Duodenal mucosa (tissue), 2 donors: Measurements from ENCODE around the gene SS18L1.

Experiments used
- H3K27ac ChIP-seq: one replicate; pipeline ENCODE4 v1.7.0; 2013; ENCODE audit warnings: low read depth, low read length
- H3K27me3 ChIP-seq, 2 donors: one replicate each; pipeline ENCODE4 v1.7.0; 2013; ENCODE audit warnings: low read length in 2 of 2, control low read depth in 1 of 2; ENCODE audit not compliant: insufficient read depth in 2 of 2, control insufficient read depth in 1 of 2
- H3K36me3 ChIP-seq, 2 donors: one replicate each; pipeline ENCODE4 v1.7.0; 2013; ENCODE audit warnings: low read length in 2 of 2, control low read depth in 1 of 2; ENCODE audit not compliant: insufficient read depth in 2 of 2, control insufficient read depth in 1 of 2
- H3K4me1 ChIP-seq, 2 donors: one replicate each; pipeline ENCODE4 v1.7.0; 2013; ENCODE audit warnings: low read length in 2 of 2, control low read depth in 1 of 2; ENCODE audit not compliant: insufficient read depth in 2 of 2, control insufficient read depth in 1 of 2
- H3K4me3 ChIP-seq, 2 donors: one replicate each; pipeline ENCODE4 v1.7.0; 2013; ENCODE audit warnings: low read length in 2 of 2, low read depth in 1 of 2
- H3K9ac ChIP-seq, 2 donors: one replicate each; pipeline ENCODE4 v1.7.0; 2013; ENCODE audit warnings: low read length in 2 of 2, low read depth in 1 of 2
- H3K9me3 ChIP-seq, 2 donors: one replicate each; pipeline ENCODE4 v1.7.0; 2013; ENCODE audit warnings: low read length in 2 of 2, control low read depth in 1 of 2; ENCODE audit not compliant: control insufficient read depth in 1 of 2

Gene SS18L1

GRCh38 chr20:62209850-62210495, 66.4 kb downstream of the SS18L1 start:
- Histone ChIP-seq H3K4me1 (no peaks in the 10 kb centered on the region), H3K36me3 (no peaks in the 10 kb centered on the region), H3K4me3 (no peak overlapping the region), H3K27me3 (peaks cover 16 to 41% of the 10 kb centered on the region in 2 donors), H3K27ac (no peak overlapping the region), H3K9ac (no peak overlapping the region), H3K9me3 (no peaks in the 10 kb centered on the region)

GRCh38 chr20:62210496-62210855, 66.9 kb downstream of the SS18L1 start:
- Histone ChIP-seq H3K36me3 (no peaks in the 10 kb centered on the region), H3K27me3 (peaks cover 20 to 46% of the 10 kb centered on the region in 2 donors), H3K4me1 (no peaks in the 10 kb centered on the region), H3K9me3 (no peaks in the 10 kb centered on the region), H3K27ac (no peak overlapping the region), H3K4me3 (no peak overlapping the region), H3K9ac (no peak overlapping the region)

GRCh38 chr20:62211216-62211615, 67.6 kb downstream of the SS18L1 start:
- no peaks in the 10 kb centered on the region for H3K4me1 ChIP-seq
- H3K9me3 ChIP-seq, result no peaks in the 10 kb centered on the region
- no peak overlapping the region for H3K27ac ChIP-seq
- H3K36me3 ChIP-seq, result no peaks in the 10 kb centered on the region
- peaks cover 20 to 48% of the 10 kb centered on the region in 2 donors for H3K27me3 ChIP-seq
- H3K9ac ChIP-seq, result no peak overlapping the region
- H3K4me3 ChIP-seq, result no peak overlapping the region

GRCh38 chr20:62211769-62212288, 68.3 kb downstream of the SS18L1 start:
- Histone ChIP-seq H3K4me3 (no peak overlapping the region), H3K36me3 (no peaks in the 10 kb centered on the region), H3K9me3 (no peaks in the 10 kb centered on the region), H3K27me3 (peaks cover 20 to 50% of the 10 kb centered on the region in 2 donors), H3K9ac (no peak overlapping the region), H3K4me1 (no peaks in the 10 kb centered on the region), H3K27ac (no peak overlapping the region)

GRCh38 chr20:62212299-62212698, 68.7 kb downstream of the SS18L1 start:
- H3K9ac ChIP-seq, result no peak overlapping the region
- no peaks in the 10 kb centered on the region for H3K36me3 ChIP-seq
- no peak overlapping the region for H3K27ac ChIP-seq
- H3K9me3 ChIP-seq, result no peaks in the 10 kb centered on the region
- peaks cover 20 to 55% of the 10 kb centered on the region in 2 donors for H3K27me3 ChIP-seq
- no peaks in the 10 kb centered on the region for H3K4me1 ChIP-seq
- H3K4me3 ChIP-seq, result no peak overlapping the region

- H3K4me3 ChIP-seq, result no peak overlapping the region
- no peak overlapping the region for H3K27ac ChIP-seq
- no peaks in the 10 kb centered on the region for H3K4me1 ChIP-seq
- H3K9me3 ChIP-seq, result no peaks in the 10 kb centered on the region
- no peaks in the 10 kb centered on the region for H3K36me3 ChIP-seq
- peaks cover 33 to 71% of the 10 kb centered on the region in 2 donors for H3K27me3 ChIP-seq
- H3K9ac ChIP-seq, result no peak overlapping the region
These were observed 70.5 kb downstream of the SS18L1 start for GRCh38 chr20:62214067-62214466.

GRCh38 chr20:62215020-62215990, 71.7 kb downstream of the SS18L1 start:
- Histone ChIP-seq H3K36me3 (no peaks in the 10 kb centered on the region), H3K4me1 (peaks cover 0 to 4% of the 10 kb centered on the region in 2 donors), H3K27ac (no peak overlapping the region), H3K4me3 (no peak overlapping the region), H3K9ac (no peak overlapping the region), H3K9me3 (no peaks in the 10 kb centered on the region), H3K27me3 (peaks cover 24 to 59% of the 10 kb centered on the region in 2 donors)

GRCh38 chr20:62215991-62216635, 72.5 kb downstream of the SS18L1 start:
- H3K27me3 ChIP-seq, result peaks cover 32 to 58% of the 10 kb centered on the region in 2 donors
- peaks cover 0 to 4% of the 10 kb centered on the region in 2 donors for H3K4me1 ChIP-seq
- no peak overlapping the region for H3K9ac ChIP-seq

GRCh38 chr20:62216636-62217566, 73.3 kb downstream of the SS18L1 start:
- no peak overlapping the region for H3K9ac ChIP-seq
- H3K36me3 ChIP-seq, result no peaks in the 10 kb centered on the region
- no peak overlapping the region for H3K4me3 ChIP-seq
- peaks cover 40 to 58% of the 10 kb centered on the region in 2 donors for H3K27me3 ChIP-seq
- H3K9me3 ChIP-seq, result no peaks in the 10 kb centered on the region
- H3K4me1 ChIP-seq, result peaks cover 0 to 4% of the 10 kb centered on the region in 2 donors
- H3K27ac ChIP-seq, result no peak overlapping the region

More at GRCh38 chr20:62215991-62216635, 72.5 kb downstream of the SS18L1 start:
- Histone ChIP-seq H3K9me3 (no peaks in the 10 kb centered on the region), H3K36me3 (no peaks in the 10 kb centered on the region), H3K4me3 (no peak overlapping the region), H3K27ac (no peak overlapping the region)
